KBM-7 (cell line): ENCODE data around the gene XRCC5.
"Not testable (repeated sequence)": the region's sequence is repeated elsewhere in the genome, so short reads cannot be mapped to it uniquely, and the experiment has no call there.

Experiments
- DNase-seq: peaks from one replicate; pipeline ENCODE4 v3.0.0-alpha.2; 2015
- in situ Hi-C: fragments of 300-500 bp; cut with MboI; formaldehyde crosslinking; loops from 2 replicates; pipeline ENCODE4 v1.14.3; 2020; ENCODE audit warnings: low sequenced_read_pairs, low pct_unique_long_range_greater_than_20kb, mixed read lengths

XRCC5 gene

GRCh38 chr2:216114714-216115531 is 5.8 kb downstream of the XRCC5 start:
- in situ Hi-C loops: no loop called here
- DNase-seq: peak; percentile 98

- in situ Hi-C loops: no loop called here
- DNase-seq: no peak
Measured at GRCh38 chr2:216116418-216116817, 7.3 kb downstream of the XRCC5 start.

GRCh38 chr2:216117561-216118340 is 8.6 kb downstream of the XRCC5 start:
- peak; percentile 19 for DNase-seq
- in situ Hi-C loops: no loop called here

GRCh38 chr2:216118474-216118873 is 9.3 kb downstream of the XRCC5 start:
- DNase-seq: no peak
- in situ Hi-C loops: no loop called here

- no peak for DNase-seq
- in situ Hi-C loops: no loop called here
Measured at GRCh38 chr2:216119146-216119545, 10.0 kb downstream of the XRCC5 start.

- in situ Hi-C loops: no loop called here
- DNase-seq: no peak
Measured at GRCh38 chr2:216119986-216120385, 10.8 kb downstream of the XRCC5 start.

GRCh38 chr2:216121255-216121654 is 12.1 kb downstream of the XRCC5 start:
- DNase-seq: no peak
- in situ Hi-C loops: no loop called here

- in situ Hi-C loops: no loop called here
- DNase-seq: no peak
Measured at GRCh38 chr2:216126943-216127342, 17.8 kb downstream of the XRCC5 start.

- no peak for DNase-seq
- in situ Hi-C loops: no loop called here
Measured at GRCh38 chr2:216130346-216130971, 21.3 kb downstream of the XRCC5 start.

- DNase-seq: no peak
- in situ Hi-C loops: no loop called here
Measured at GRCh38 chr2:216131175-216131926, 22.2 kb downstream of the XRCC5 start.

- in situ Hi-C loops: no loop called here
Measured at GRCh38 chr2:216132585-216132984, 23.4 kb downstream of the XRCC5 start.

GRCh38 chr2:216133397-216133796 is 24.2 kb downstream of the XRCC5 start:
- DNase-seq: no peak
- in situ Hi-C loops: no loop called here

More at GRCh38 chr2:216132585-216132984, 23.4 kb downstream of the XRCC5 start:
- DNase-seq: no peak

GRCh38 chr2:216134958-216135541 is 25.9 kb downstream of the XRCC5 start:
- in situ Hi-C loops: no loop called here
- DNase-seq: no peak

- no peak for DNase-seq
- in situ Hi-C loops: no loop called here
Measured at GRCh38 chr2:216139884-216140283, 30.7 kb downstream of the XRCC5 start.

- DNase-seq, in situ Hi-C loops: not testable (repeated sequence)
Measured at GRCh38 chr2:216141516-216141915, 32.4 kb downstream of the XRCC5 start.

- DNase-seq: no peak
- in situ Hi-C loops: no loop called here
Measured at GRCh38 chr2:216142540-216142939, 33.4 kb downstream of the XRCC5 start.

GRCh38 chr2:216144372-216144771 is 35.2 kb downstream of the XRCC5 start:
- DNase-seq: no peak
- in situ Hi-C loops: no loop called here

GRCh38 chr2:216144857-216145256 is 35.7 kb downstream of the XRCC5 start:
- in situ Hi-C loops: no loop called here
- no peak for DNase-seq

- in situ Hi-C loops: no loop called here
- DNase-seq: no peak
Measured at GRCh38 chr2:216146573-216146972, 37.4 kb downstream of the XRCC5 start.
